Skeletal muscle tissue (tissue), 4 donors: ENCODE data around the gene CDC6. TPM values are rescaled to one million over a fixed set of nuclear protein-coding genes. Genes with fewer than 3 reads are reported as not detected.
A peak's percentile ranks its signal among the peaks of the same experiment; 100 is the strongest.

ENCODE experiments used
- H3K27ac ChIP-seq: one replicate; pipeline ENCODE4 v1.7.0; 2013; ENCODE audit warnings: mild to moderate bottlenecking, low read depth, low read length, inconsistent platforms
- H3K27me3 ChIP-seq, 3 donors: one replicate each; pipeline ENCODE4 v1.7.0; 2013; ENCODE audit warnings: low read length in 3 of 3; ENCODE audit not compliant: control insufficient read depth in 3 of 3, insufficient read depth in 3 of 3
- H3K36me3 ChIP-seq, 3 donors: one replicate each; pipeline ENCODE4 v1.7.0; 2013; ENCODE audit warnings: low read length in 3 of 3; ENCODE audit not compliant: control insufficient read depth in 3 of 3, insufficient read depth in 3 of 3
- H3K4me1 ChIP-seq, 3 donors: one replicate each; pipeline ENCODE4 v1.7.0; 2013; ENCODE audit warnings: low read length in 3 of 3, mild to moderate bottlenecking in 3 of 3; ENCODE audit not compliant: control insufficient read depth in 3 of 3, insufficient read depth in 3 of 3
- H3K4me3 ChIP-seq, 3 donors: one replicate each; pipeline ENCODE4 v1.7.0; 2013; ENCODE audit warnings: low read length in 3 of 3
- H3K9ac ChIP-seq, 3 donors: one replicate each; pipeline ENCODE4 v1.7.0; 2013; ENCODE audit warnings: low read length in 3 of 3, mild to moderate bottlenecking in 3 of 3, moderate library complexity in 2 of 3, low read depth in 1 of 3
- H3K9me3 ChIP-seq, 3 donors: one replicate each; pipeline ENCODE4 v1.7.0; 2013; ENCODE audit warnings: low read length in 3 of 3; ENCODE audit not compliant: control insufficient read depth in 3 of 3
- total RNA-seq: library from RNA; depleted of rRNA; stranded (reverse); fragments of >200 nt; gene quantifications from one replicate; pipeline ENCODE4 v1.2.3, GENCODE V29; 2014
- donor health status: Osteomylitis.

The CDC6 gene
- total RNA-seq, 1 donor from 2014 or later: 4.2 TPM

DNA sequence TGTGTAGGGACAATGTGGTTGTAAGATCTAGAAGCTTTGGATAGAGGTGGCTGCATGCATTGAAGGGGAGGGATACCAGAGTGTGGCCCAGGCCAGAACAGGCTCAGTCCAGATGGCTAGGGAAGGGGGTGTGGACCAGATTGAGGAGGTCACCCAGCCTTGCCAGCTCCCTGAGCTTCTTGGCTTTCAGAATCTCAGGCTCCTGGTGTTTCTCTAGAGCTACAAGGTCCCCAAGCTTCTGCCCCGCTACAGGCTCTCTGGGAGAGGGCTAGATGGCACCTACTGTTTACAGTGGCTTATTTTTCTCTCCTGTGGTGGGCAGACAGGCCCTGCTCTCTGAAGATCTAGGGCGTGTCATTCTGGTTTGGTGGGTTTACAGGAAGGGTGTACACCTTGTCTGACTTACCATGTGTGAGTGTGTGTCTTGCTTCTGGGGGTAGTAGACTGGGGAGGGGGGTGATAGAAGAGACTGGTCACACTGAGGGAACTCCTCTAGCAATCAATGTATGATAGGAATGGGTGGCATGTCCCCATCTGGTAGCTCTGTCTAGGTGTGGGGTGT is 22.4 kb downstream of the CDC6 start:
- H3K27me3 ChIP-seq: no peaks in the 10 kb centered on the region
- H3K27ac ChIP-seq: peak overlapping the region; percentile 99
- H3K9ac ChIP-seq: peak overlapping the region; percentile 76 to 90 (median 79)
- H3K4me1 ChIP-seq: peaks cover 79 to 88% (median 84%) of the 10 kb centered on the region in 3 donors
- H3K4me3 ChIP-seq: peak overlapping the region; percentile 8 to 71 (median 66)
- no peaks in the 10 kb centered on the region for H3K36me3 ChIP-seq
- no peaks in the 10 kb centered on the region for H3K9me3 ChIP-seq

DNA sequence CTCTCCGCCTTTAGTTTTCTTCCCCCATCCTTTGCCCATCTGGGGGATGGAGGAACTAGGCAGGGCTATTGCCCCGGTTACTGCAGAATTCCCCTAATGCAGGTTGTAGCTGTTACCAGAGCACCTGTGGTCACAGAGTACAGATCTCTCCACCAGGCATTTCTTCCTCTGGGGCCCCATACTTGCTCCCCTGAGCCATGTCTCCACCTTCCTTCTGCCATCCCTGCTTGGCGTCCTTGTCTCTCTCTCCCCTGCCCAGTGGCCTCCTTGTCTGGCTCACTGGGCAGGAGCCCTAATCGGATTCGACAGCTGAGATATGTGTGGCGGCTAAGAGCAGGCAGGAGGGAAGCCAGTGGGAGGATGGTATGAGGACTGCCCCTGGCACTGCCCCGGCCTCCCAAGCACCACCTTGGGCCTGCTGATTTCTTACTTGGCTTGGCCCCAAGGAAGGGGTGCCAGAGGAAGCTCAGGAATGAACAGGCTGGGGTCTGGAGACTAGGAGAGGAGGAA is 23.3 kb downstream of the CDC6 start:
- Histone ChIP-seq H3K9me3 (no peaks in the 10 kb centered on the region), H3K27ac (peak overlapping the region; percentile 99), H3K27me3 (no peaks in the 10 kb centered on the region), H3K4me3 (peak overlapping the region in 2 of 3 donors; percentile 17 to 41), H3K9ac (peak overlapping the region; percentile 76 to 90 (median 79)), H3K36me3 (no peaks in the 10 kb centered on the region), H3K4me1 (peaks cover 88 to 97% (median 93%) of the 10 kb centered on the region in 3 donors)

GRCh38 chr17:40311575-40311974 is 23.9 kb downstream of the CDC6 start:
- Histone ChIP-seq H3K9ac (peak overlapping the region; percentile 76 to 90 (median 79)), H3K4me3 (peak overlapping the region in 2 of 3 donors; percentile 41 to 58), H3K4me1 (peaks cover 94 to 99% (median 94%) of the 10 kb centered on the region in 3 donors), H3K27me3 (no peaks in the 10 kb centered on the region), H3K27ac (peak overlapping the region; percentile 99), H3K36me3 (no peaks in the 10 kb centered on the region), H3K9me3 (no peaks in the 10 kb centered on the region)

DNA sequence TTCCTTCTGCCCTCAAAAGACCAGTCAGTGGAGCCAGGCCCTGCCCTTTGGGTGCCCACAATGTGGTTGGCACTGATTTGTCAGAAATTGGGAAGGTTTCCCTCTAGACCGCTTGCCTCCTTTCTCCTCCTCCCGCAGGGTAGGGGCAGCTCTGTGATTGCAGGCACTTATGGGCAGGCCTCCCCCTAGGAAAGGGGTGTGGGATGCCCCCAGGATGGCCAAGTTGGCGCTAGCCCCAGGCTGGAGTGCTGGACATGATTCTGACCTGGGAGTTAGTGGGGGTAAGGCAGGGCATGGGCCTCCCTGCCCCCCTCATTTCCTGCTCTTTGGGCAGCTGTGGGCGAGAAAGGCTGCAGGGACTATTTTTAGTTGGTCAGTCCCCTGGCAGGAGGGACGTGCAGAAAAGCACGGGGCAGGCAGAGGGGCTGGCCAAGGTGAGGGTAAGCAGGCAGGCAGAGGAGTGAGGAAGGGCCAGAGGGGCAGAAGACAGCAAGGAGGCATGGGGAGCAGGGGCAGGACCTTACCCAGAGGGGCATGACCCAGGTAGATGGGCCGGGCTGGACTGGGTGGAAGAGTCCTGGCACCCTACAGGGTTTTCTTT is 24.6 kb downstream of the CDC6 start:
- Histone ChIP-seq H3K4me3 (peak overlapping the region; percentile 38 to 58 (median 56)), H3K36me3 (no peaks in the 10 kb centered on the region), H3K4me1 (peaks cover 95 to 99% (median 98%) of the 10 kb centered on the region in 3 donors), H3K9me3 (no peaks in the 10 kb centered on the region), H3K9ac (peak overlapping the region; percentile 76 to 90 (median 79)), H3K27ac (peak overlapping the region; percentile 99), H3K27me3 (no peaks in the 10 kb centered on the region)

GRCh38 chr17:40312893-40313667 is 25.4 kb downstream of the CDC6 start:
- Histone ChIP-seq H3K27me3 (no peaks in the 10 kb centered on the region), H3K4me1 (peaks cover 93 to 97% (median 96%) of the 10 kb centered on the region in 3 donors), H3K9ac (peak overlapping the region; percentile 76 to 90 (median 77)), H3K9me3 (no peaks in the 10 kb centered on the region), H3K27ac (peak overlapping the region; percentile 99), H3K36me3 (no peaks in the 10 kb centered on the region), H3K4me3 (peak overlapping the region; percentile 38 to 58 (median 56))

GRCh38 chr17:40313668-40314583 is 26.2 kb downstream of the CDC6 start:
- Histone ChIP-seq H3K27me3 (no peaks in the 10 kb centered on the region), H3K9ac (peak overlapping the region; percentile 76 to 90 (median 77)), H3K36me3 (no peaks in the 10 kb centered on the region), H3K4me3 (peak overlapping the region in 2 of 3 donors; percentile 13 to 35), H3K9me3 (no peaks in the 10 kb centered on the region), H3K4me1 (peaks cover 87 to 91% (median 90%) of the 10 kb centered on the region in 3 donors), H3K27ac (peak overlapping the region; percentile 99)

DNA sequence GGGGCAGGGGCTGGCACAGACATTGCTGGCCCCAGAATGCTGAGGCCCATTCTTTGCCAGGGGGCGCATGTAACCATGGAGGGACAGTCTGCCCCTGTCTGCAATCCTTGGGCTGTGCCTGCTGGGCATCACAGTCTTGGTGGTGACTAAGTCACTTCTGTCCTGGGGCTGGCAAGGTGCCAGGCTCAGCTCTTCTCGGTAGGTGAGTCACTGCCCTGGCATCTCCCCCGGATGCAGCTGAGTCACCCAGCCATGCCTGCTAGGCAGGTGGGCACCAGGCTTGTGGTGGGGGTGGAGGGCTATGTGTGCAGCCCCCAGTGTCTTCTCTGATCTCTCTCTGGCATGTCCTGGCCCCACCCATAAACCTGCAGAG is 26.9 kb downstream of the CDC6 start:
- Histone ChIP-seq H3K36me3 (no peaks in the 10 kb centered on the region), H3K27me3 (no peaks in the 10 kb centered on the region), H3K9me3 (no peaks in the 10 kb centered on the region), H3K9ac (peak overlapping the region in 2 of 3 donors; percentile 50 to 66), H3K4me3 (peak overlapping the region in 1 of 3 donors; percentile 35), H3K4me1 (peaks cover 84 to 89% (median 87%) of the 10 kb centered on the region in 3 donors), H3K27ac (peak overlapping the region; percentile 99)

DNA sequence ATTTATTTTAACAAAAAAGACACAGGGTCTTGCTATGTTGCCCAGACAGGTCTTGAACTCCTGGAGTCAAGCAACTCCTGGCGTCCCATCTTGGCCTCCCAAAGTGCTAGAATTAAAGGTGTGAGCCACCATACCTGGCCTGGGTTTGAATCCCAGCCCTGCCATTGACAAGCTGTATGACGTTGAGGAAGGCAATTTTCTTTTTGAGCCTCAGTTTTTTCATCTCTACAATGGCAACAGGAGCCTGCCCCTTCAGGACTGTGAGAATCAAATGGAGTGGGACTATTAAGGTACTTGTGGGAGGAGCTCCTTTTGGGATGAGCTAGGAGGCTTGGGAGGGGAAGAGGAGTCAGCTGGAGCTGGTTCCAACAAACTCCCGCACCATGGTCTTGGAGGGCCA is 27.5 kb downstream of the CDC6 start:
- Histone ChIP-seq H3K27me3 (no peaks in the 10 kb centered on the region), H3K9me3 (no peaks in the 10 kb centered on the region), H3K4me1 (peaks cover 83 to 88% (median 86%) of the 10 kb centered on the region in 3 donors), H3K36me3 (no peaks in the 10 kb centered on the region), H3K9ac (peak overlapping the region in 2 of 3 donors; percentile 98 to 99), H3K4me3 (no peak overlapping the region), H3K27ac (peak overlapping the region; percentile 99)
